ENCODE data around the gene IGFBP6. TPM values are rescaled to one million over a fixed set of nuclear protein-coding genes. Genes with fewer than 3 reads are reported as not detected.

Gene IGFBP6
- total RNA-seq, 1 experiment from 2014 or later, result 4.2 TPM

DNA sequence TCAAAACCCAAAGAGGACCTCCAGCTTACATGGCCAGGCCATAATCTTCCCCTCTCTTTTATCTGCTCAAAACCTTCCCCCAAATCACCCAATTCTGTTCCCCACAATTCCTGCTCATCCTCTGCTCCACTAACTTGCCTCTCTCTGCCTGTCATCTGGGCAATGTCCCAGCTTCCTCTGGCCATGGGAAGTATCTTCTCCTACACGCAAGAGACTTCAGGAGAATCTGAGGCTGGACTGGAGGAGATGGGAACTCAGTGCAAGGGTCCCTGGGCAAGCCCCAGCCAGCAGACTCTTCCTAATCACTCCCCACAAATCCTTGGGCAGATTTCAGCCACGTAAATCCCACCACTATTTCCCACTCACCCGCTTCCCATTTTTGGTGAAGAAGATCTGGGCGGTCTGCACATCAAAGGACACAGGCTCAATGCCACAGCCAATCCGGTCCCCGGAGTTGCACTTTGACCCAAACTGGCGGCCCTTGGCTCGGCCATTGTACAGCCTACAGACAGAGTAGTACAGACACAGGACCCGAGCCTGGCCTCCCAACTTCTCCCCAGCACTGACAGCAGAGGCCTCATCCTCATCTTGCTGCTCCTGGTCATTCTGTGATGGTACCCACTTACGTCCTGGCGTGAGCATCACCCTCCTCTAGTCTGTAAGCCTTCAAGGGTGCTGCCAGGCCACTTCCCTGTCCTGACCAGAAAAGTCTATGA, 23.0 kb upstream of the IGFBP6 start:
- no peak overlapping the region for H2BK12ac ChIP-seq (ENCODE audit: insufficient read length, low read depth, low read length)
- no peak overlapping the region for H3K18ac ChIP-seq (ENCODE audit: insufficient read length, low read depth, low read length)
- no peak overlapping the region for H3K23ac ChIP-seq (ENCODE audit: insufficient read length, low read depth, low read length)
- Mint-ChIP-seq H3K27me3 (ENCODE audit: low read depth) (no peaks in the 10 kb centered on the region), H3K4me1 (peaks cover 31 to 37% of the 10 kb centered on the region in 2 experiments), H3K4me3 (no peak overlapping the region; a peak in 1 of 5 replicates), H3K9me3 (no peaks in the 10 kb centered on the region), H3K36me3 (ENCODE audit: insufficient read depth in 1 of 3, low read depth in 3 of 3) (peaks cover 12 to 40% (median 29%) of the 10 kb centered on the region in 3 experiments), H3K27ac (no peak overlapping the region)
- no peak overlapping the region for H2BK15ac ChIP-seq (ENCODE audit: low read depth, low read length)
- H4K5ac ChIP-seq (ENCODE audit: insufficient read length, low read depth, low read length), result no peak overlapping the region
- WGBS (ENCODE audit: extremely low coverage, insufficient read length, low lambda C conversion rate), result no CpG with 5 or more reads among the region's 11 CpGs
- no peak overlapping the region for H3K9ac ChIP-seq (ENCODE audit: extremely low read depth, insufficient read length, low read length)
- no peak overlapping the region for H2BK120ac ChIP-seq (ENCODE audit: low read depth, low read length, poor library complexity, severe bottlenecking)
- H4K91ac ChIP-seq (ENCODE audit: insufficient read length, low read depth, low read length), result no peak overlapping the region
- no peaks in the 10 kb centered on the region for H4K20me1 ChIP-seq (ENCODE audit: control insufficient read depth, insufficient read depth, insufficient read length)
- no peaks in the 10 kb centered on the region for H3K27me3 ChIP-seq (ENCODE audit: insufficient read depth, low read length)
- H3K79me1 ChIP-seq (ENCODE audit: insufficient read depth, low read depth, low read length, poor library complexity, severe bottlenecking), result no peaks in the 10 kb centered on the region
- H3K27ac ChIP-seq (ENCODE audit: insufficient read length, low read depth, low read length), result no peak overlapping the region
- no peak overlapping the region for H2BK20ac ChIP-seq (ENCODE audit: low read depth, low read length, poor library complexity, severe bottlenecking)
- no peaks in the 10 kb centered on the region for H3K9me3 ChIP-seq (ENCODE audit: control insufficient read depth, low read depth, low read length)
- TF ChIP-seq, protein P1, sequence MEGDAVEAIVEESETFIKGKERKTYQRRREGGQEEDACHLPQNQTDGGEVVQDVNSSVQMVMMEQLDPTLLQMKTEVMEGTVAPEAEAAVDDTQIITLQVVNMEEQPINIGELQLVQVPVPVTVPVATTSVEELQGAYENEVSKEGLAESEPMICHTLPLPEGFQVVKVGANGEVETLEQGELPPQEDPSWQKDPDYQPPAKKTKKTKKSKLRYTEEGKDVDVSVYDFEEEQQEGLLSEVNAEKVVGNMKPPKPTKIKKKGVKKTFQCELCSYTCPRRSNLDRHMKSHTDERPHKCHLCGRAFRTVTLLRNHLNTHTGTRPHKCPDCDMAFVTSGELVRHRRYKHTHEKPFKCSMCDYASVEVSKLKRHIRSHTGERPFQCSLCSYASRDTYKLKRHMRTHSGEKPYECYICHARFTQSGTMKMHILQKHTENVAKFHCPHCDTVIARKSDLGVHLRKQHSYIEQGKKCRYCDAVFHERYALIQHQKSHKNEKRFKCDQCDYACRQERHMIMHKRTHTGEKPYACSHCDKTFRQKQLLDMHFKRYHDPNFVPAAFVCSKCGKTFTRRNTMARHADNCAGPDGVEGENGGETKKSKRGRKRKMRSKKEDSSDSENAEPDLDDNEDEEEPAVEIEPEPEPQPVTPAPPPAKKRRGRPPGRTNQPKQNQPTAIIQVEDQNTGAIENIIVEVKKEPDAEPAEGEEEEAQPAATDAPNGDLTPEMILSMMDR (conservative IDR thresholded peaks at IDR 0.05), result no peak
- H3K79me2 ChIP-seq (ENCODE audit: insufficient read depth, low read length), result no peaks in the 10 kb centered on the region
- no peak overlapping the region for H2BK5ac ChIP-seq (ENCODE audit: insufficient read length, low read length)
- no peak overlapping the region for H3K4ac ChIP-seq (ENCODE audit: low read depth, low read length)
- DNase-seq, result no peak
- no peak overlapping the region for H2AK5ac ChIP-seq (ENCODE audit: insufficient read length, low read length)
- H3K56ac ChIP-seq (ENCODE audit: insufficient read length, low read depth, low read length), result no peak overlapping the region
- peaks cover 3% of the 10 kb centered on the region; the same call in 1 of the 2 replicates for H3K4me1 ChIP-seq (ENCODE audit: insufficient read depth, low read length)
- no peak overlapping the region for H4K8ac ChIP-seq (replicated peaks; ENCODE audit: insufficient read length, low read depth, low read length)
- H3T11ph ChIP-seq (ENCODE audit: low read length), result no peak overlapping the region
- H3K23me2 ChIP-seq (ENCODE audit: insufficient read length, low read depth, low read length, poor library complexity, severe bottlenecking), result no peaks in the 10 kb centered on the region
- H3K14ac ChIP-seq (ENCODE audit: insufficient read depth, low read length), result no peak overlapping the region
- no peak overlapping the region for H2AFZ ChIP-seq (ENCODE audit: low read length)
- H3K4me2 ChIP-seq (ENCODE audit: insufficient read depth, insufficient read length, low read length), result no peak overlapping the region
